Measurements from ENCODE around the gene MINK1. TPM values are rescaled to one million over a fixed set of nuclear protein-coding genes. Genes with fewer than 3 reads are reported as not detected.

Gene MINK1
- total RNA-seq, 1 experiment from 2014 or later, result 68.8 TPM

DNA sequence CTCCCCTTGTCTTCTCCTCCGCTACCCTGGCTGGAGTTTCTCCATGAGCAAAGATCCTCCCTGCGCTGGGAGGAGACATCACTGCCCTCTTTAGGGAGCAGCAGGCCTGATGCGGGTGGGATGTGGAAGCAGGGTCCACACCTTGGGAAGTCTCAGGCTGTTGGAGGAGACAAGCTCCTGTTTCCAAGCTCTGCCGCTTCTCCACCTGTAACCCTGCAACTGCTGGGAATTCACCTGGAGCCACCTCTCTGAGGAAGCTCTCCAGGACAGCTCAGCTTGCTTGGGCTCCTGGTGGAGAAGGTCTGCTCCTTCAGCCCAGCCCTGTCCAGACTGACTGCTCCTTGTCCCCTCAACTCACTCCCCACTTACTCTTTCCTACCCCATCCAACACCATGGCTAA is 51.3 kb downstream of the MINK1 start:
- H2AK5ac ChIP-seq (ENCODE audit: insufficient read length, low read length), result no peak overlapping the region
- no peaks in the 10 kb centered on the region for H3K27me3 Mint-ChIP-seq (ENCODE audit: low read depth)
- no peak overlapping the region for H3K4ac ChIP-seq (ENCODE audit: low read depth, low read length)
- no peaks in the 10 kb centered on the region for H4K20me1 ChIP-seq (ENCODE audit: control insufficient read depth, insufficient read depth, insufficient read length)
- H3K56ac ChIP-seq (ENCODE audit: insufficient read length, low read depth, low read length), result no peak overlapping the region
- no peak overlapping the region for H3K4me3 Mint-ChIP-seq
- no peaks in the 10 kb centered on the region for H3K23me2 ChIP-seq (ENCODE audit: insufficient read length, low read depth, low read length, poor library complexity, severe bottlenecking)
- H3K14ac ChIP-seq (ENCODE audit: insufficient read depth, low read length), result no peak overlapping the region
- peak overlapping the region in 2 of 3 experiments; percentile 59 to 62; a peak in 3 of 7 replicates for H3K27ac Mint-ChIP-seq
- TF ChIP-seq, protein P1, sequence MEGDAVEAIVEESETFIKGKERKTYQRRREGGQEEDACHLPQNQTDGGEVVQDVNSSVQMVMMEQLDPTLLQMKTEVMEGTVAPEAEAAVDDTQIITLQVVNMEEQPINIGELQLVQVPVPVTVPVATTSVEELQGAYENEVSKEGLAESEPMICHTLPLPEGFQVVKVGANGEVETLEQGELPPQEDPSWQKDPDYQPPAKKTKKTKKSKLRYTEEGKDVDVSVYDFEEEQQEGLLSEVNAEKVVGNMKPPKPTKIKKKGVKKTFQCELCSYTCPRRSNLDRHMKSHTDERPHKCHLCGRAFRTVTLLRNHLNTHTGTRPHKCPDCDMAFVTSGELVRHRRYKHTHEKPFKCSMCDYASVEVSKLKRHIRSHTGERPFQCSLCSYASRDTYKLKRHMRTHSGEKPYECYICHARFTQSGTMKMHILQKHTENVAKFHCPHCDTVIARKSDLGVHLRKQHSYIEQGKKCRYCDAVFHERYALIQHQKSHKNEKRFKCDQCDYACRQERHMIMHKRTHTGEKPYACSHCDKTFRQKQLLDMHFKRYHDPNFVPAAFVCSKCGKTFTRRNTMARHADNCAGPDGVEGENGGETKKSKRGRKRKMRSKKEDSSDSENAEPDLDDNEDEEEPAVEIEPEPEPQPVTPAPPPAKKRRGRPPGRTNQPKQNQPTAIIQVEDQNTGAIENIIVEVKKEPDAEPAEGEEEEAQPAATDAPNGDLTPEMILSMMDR (conservative IDR thresholded peaks at IDR 0.05), result no peak
- no peak overlapping the region for H3K9ac ChIP-seq (ENCODE audit: extremely low read depth, insufficient read length, low read length)
- H3K9me3 Mint-ChIP-seq, result no peaks in the 10 kb centered on the region
- no peak overlapping the region for H3K27ac ChIP-seq (ENCODE audit: insufficient read length, low read depth, low read length)
- no peak overlapping the region for H2BK120ac ChIP-seq (ENCODE audit: low read depth, low read length, poor library complexity, severe bottlenecking)
- H3K4me2 ChIP-seq (ENCODE audit: insufficient read depth, insufficient read length, low read length), result no peak overlapping the region
- no peak overlapping the region for H2BK12ac ChIP-seq (ENCODE audit: insufficient read length, low read depth, low read length)
- no peak overlapping the region for H3K18ac ChIP-seq (ENCODE audit: insufficient read length, low read depth, low read length)
- H4K5ac ChIP-seq (ENCODE audit: insufficient read length, low read depth, low read length), result no peak overlapping the region
- H3K4me1 ChIP-seq (ENCODE audit: insufficient read depth, low read length), result no peaks in the 10 kb centered on the region
- H4K91ac ChIP-seq (ENCODE audit: insufficient read length, low read depth, low read length), result no peak overlapping the region
- H2BK20ac ChIP-seq (ENCODE audit: low read depth, low read length, poor library complexity, severe bottlenecking), result no peak overlapping the region
- no peaks in the 10 kb centered on the region for H3K79me1 ChIP-seq (ENCODE audit: insufficient read depth, low read depth, low read length, poor library complexity, severe bottlenecking)
- no peaks in the 10 kb centered on the region for H3K79me2 ChIP-seq (ENCODE audit: insufficient read depth, low read length)
- WGBS (ENCODE audit: extremely low coverage, insufficient read length, low lambda C conversion rate), result no CpG with 5 or more reads among the region's 4 CpGs
- no peak overlapping the region for H2AFZ ChIP-seq (ENCODE audit: low read length)
- H2BK5ac ChIP-seq (ENCODE audit: insufficient read length, low read length), result no peak overlapping the region
- H2BK15ac ChIP-seq (ENCODE audit: low read depth, low read length), result no peak overlapping the region
- H3K4me1 Mint-ChIP-seq, result peaks cover 3 to 18% of the 10 kb centered on the region in 2 experiments
- H3K27me3 ChIP-seq (ENCODE audit: insufficient read depth, low read length), result no peaks in the 10 kb centered on the region
- no peak overlapping the region for H3K23ac ChIP-seq (ENCODE audit: insufficient read length, low read depth, low read length)
- no peaks in the 10 kb centered on the region for H3K9me3 ChIP-seq (ENCODE audit: control insufficient read depth, low read depth, low read length)
- H3T11ph ChIP-seq (ENCODE audit: low read length), result no peak overlapping the region
- H4K8ac ChIP-seq (replicated peaks; ENCODE audit: insufficient read length, low read depth, low read length), result no peak overlapping the region
- peaks cover 20 to 60% (median 41%) of the 10 kb centered on the region in 3 experiments; a peak in 6 of 7 replicates for H3K36me3 Mint-ChIP-seq (ENCODE audit: insufficient read depth in 1 of 3, low read depth in 3 of 3)
- no peak for DNase-seq
